Activated naive CD4-positive, alpha-beta T cell treated with anti-CD3 and anti-CD28 coated beads, Interleukin-2, amount 50 U/mL, for 24 hours (primary cell): ENCODE results near the gene SLC16A6.
"Not testable (repeated sequence)": the region's sequence is repeated elsewhere in the genome, so short reads cannot be mapped to it uniquely, and the experiment has no call there.

Source experiments
- H3K27ac Mint-ChIP-seq: one replicate; pipeline ENCODE4 v1.8.0; 2021; ENCODE audit warnings: mild to moderate bottlenecking, mixed read lengths
- H3K27me3 Mint-ChIP-seq: one replicate; pipeline ENCODE4 v1.8.0; 2021; ENCODE audit warnings: mixed read lengths
- H3K36me3 Mint-ChIP-seq: one replicate; pipeline ENCODE4 v1.8.0; 2021; ENCODE audit warnings: mixed read lengths
- H3K4me1 Mint-ChIP-seq: one replicate; pipeline ENCODE4 v1.8.0; 2021; ENCODE audit warnings: mixed read lengths
- H3K4me3 Mint-ChIP-seq: one replicate; pipeline ENCODE4 v1.8.0; 2021; ENCODE audit warnings: mild to moderate bottlenecking, mixed read lengths
- H3K9me3 Mint-ChIP-seq: one replicate; pipeline ENCODE4 v1.8.0; 2021; ENCODE audit warnings: mixed read lengths

The SLC16A6 gene, protein sequence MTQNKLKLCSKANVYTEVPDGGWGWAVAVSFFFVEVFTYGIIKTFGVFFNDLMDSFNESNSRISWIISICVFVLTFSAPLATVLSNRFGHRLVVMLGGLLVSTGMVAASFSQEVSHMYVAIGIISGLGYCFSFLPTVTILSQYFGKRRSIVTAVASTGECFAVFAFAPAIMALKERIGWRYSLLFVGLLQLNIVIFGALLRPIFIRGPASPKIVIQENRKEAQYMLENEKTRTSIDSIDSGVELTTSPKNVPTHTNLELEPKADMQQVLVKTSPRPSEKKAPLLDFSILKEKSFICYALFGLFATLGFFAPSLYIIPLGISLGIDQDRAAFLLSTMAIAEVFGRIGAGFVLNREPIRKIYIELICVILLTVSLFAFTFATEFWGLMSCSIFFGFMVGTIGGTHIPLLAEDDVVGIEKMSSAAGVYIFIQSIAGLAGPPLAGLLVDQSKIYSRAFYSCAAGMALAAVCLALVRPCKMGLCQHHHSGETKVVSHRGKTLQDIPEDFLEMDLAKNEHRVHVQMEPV

GRCh38 chr17:68290955-68291835 is at the start of gene SLC16A6, which contains the start of gene ARSG:
Gene SLC16A6, minus strand, starts transcription at chr17:68291127. Its CDS starts 12,807 bp downstream, at chr17:68278320.
Gene ARSG, plus strand, starts transcription at chr17:68291495. Its CDS starts 15,999 bp downstream, at chr17:68307494.
- Mint-ChIP-seq H3K36me3 (peaks cover 2% of the 10 kb centered on the region), H3K4me3 (peak within 1 kb of the TSS; percentile 99), H3K27ac (peak within 1 kb of the TSS; percentile 99), H3K9me3 (no peaks in the 10 kb centered on the region), H3K27me3 (no peaks in the 10 kb centered on the region), H3K4me1 (peaks cover 63% of the 10 kb centered on the region)

DNA sequence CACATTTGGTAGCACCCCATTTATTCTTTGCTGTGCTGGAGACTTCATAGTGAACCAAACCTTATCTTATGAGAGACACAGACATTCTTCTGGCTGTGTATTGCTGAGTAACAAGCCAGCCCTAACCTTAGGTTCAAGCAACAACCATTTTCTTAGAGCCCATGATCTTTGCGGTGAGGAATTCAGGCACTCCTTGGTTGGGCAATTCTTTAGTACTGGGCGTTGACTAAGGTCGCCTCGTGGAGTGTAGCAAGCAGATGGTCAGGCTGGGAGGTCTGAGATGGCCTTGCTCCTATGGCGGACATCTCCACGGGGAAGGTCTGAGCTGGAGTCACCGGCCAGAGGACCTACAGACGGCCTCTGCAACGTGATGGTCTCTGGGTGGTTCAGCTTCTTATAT is 43.5 kb upstream of the SLC16A6 start:
- Mint-ChIP-seq H3K4me3 (no peak overlapping the region), H3K27ac (no peak overlapping the region), H3K36me3 (peaks cover 4% of the 10 kb centered on the region), H3K27me3 (no peaks in the 10 kb centered on the region), H3K9me3 (no peaks in the 10 kb centered on the region), H3K4me1 (peaks cover 6% of the 10 kb centered on the region)

DNA sequence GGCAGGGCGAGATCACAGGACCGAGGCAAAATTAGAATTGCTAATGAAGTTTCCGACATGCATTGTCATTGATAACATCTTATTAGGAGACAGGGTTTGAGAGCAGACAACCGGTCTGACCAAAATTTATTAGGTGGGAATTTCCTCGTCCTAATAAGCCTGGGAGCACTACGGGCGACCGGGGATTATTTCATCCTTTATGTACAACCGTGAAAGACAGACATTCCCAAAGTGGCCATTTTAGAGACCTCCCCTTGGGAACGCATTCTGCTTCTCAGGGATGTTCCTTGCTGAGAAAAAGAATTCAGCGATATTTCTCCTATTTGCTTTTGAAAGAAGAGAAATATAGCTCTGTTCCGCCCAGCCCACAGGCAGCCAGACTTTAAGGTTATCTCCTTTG is 41.0 kb upstream of the SLC16A6 start:
- H3K36me3 Mint-ChIP-seq, H3K4me1 Mint-ChIP-seq, H3K27ac Mint-ChIP-seq: not testable (repeated sequence)

DNA sequence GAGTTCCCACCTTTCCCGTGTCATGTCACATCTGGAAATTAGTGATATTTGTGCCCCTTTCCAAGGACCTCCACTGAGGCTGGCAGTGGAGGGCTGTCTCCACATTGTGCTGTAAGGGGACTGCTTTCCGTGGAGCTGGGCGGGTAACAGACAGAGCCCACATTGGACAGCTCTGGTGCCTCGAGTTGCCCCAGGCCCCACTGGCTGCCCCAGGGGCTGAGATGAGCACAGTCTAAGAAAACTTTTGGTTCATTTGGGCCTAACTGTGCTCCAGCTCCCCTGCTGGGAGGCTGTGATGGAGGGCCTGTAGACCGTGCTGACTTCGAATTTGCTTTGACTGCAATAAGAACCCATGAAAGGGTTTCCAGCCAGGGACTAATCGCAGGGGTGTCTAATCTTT is 38.4 kb upstream of the SLC16A6 start:
- H3K27ac Mint-ChIP-seq: no peak overlapping the region
- H3K4me1 Mint-ChIP-seq: peaks cover 11% of the 10 kb centered on the region
- H3K36me3 Mint-ChIP-seq: peaks cover 4% of the 10 kb centered on the region
- H3K4me3 Mint-ChIP-seq: no peak overlapping the region
- H3K9me3 Mint-ChIP-seq: no peaks in the 10 kb centered on the region
- H3K27me3 Mint-ChIP-seq: no peaks in the 10 kb centered on the region

More for the DNA sequence above, 41.0 kb upstream of the SLC16A6 start:
- not testable (repeated sequence) for H3K27me3 Mint-ChIP-seq, H3K9me3 Mint-ChIP-seq, H3K4me3 Mint-ChIP-seq

GRCh38 chr17:68328676-68329075 is 37.7 kb upstream of the SLC16A6 start:
- Mint-ChIP-seq H3K4me3 (no peak overlapping the region), H3K4me1 (peaks cover 15% of the 10 kb centered on the region), H3K27ac (no peak overlapping the region), H3K36me3 (peaks cover 4% of the 10 kb centered on the region), H3K9me3 (no peaks in the 10 kb centered on the region), H3K27me3 (no peaks in the 10 kb centered on the region)

- peaks cover 4% of the 10 kb centered on the region for H3K36me3 Mint-ChIP-seq
These were observed 37.1 kb upstream of the SLC16A6 start for GRCh38 chr17:68327823-68328557.

DNA sequence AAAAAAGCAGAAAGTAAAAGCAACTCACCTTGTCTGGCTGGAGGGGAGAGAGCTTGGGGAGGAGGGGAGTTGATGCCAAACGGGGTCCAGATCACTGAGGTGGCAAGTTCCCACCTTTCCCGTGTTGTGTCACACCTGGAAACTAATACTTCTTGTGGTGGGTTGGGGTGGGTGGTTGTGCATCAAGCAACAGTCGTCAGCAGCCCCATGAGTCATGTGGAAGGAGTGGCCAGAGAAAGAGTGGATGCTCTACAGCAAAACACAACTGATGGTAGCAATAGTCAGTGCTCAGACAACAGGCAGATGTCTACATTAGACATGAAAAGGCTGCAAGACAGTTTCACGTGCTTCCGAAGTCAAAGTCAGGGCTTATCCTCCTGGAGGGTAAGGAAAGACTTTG is 35.8 kb upstream of the SLC16A6 start:
- Mint-ChIP-seq H3K27me3 (no peaks in the 10 kb centered on the region), H3K4me3 (no peak overlapping the region), H3K4me1 (peaks cover 19% of the 10 kb centered on the region), H3K27ac (no peak overlapping the region), H3K9me3 (no peaks in the 10 kb centered on the region), H3K36me3 (peaks cover 2% of the 10 kb centered on the region)

More at GRCh38 chr17:68327823-68328557, 37.1 kb upstream of the SLC16A6 start:
- no peak overlapping the region for H3K27ac Mint-ChIP-seq
- no peaks in the 10 kb centered on the region for H3K27me3 Mint-ChIP-seq
- no peaks in the 10 kb centered on the region for H3K9me3 Mint-ChIP-seq
- H3K4me1 Mint-ChIP-seq: peaks cover 19% of the 10 kb centered on the region
- H3K4me3 Mint-ChIP-seq: no peak overlapping the region

DNA sequence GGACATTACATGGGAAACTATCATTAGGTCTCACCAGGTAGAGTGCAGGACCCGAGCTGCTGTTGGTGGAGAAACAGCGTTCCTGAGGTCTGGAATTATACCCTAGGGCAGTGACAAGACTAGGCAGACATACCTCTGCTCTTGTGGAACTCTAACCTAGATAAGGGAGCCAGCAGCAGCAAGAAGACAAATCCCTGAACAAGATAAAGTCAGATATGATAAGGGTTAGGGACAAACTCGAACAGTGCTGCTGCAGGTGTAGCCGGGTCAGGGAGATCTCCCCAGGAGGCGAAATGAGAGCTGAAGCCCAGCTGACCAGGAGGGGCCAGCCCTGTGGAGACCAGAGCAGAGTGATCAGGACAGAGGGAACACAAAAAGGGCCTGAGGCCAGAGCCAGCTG is 35.0 kb upstream of the SLC16A6 start:
- H3K9me3 Mint-ChIP-seq: no peaks in the 10 kb centered on the region
- H3K27me3 Mint-ChIP-seq: no peaks in the 10 kb centered on the region
- no peak overlapping the region for H3K27ac Mint-ChIP-seq
- H3K4me1 Mint-ChIP-seq: peaks cover 19% of the 10 kb centered on the region
- H3K4me3 Mint-ChIP-seq: no peak overlapping the region
- H3K36me3 Mint-ChIP-seq: peaks cover 2% of the 10 kb centered on the region

DNA sequence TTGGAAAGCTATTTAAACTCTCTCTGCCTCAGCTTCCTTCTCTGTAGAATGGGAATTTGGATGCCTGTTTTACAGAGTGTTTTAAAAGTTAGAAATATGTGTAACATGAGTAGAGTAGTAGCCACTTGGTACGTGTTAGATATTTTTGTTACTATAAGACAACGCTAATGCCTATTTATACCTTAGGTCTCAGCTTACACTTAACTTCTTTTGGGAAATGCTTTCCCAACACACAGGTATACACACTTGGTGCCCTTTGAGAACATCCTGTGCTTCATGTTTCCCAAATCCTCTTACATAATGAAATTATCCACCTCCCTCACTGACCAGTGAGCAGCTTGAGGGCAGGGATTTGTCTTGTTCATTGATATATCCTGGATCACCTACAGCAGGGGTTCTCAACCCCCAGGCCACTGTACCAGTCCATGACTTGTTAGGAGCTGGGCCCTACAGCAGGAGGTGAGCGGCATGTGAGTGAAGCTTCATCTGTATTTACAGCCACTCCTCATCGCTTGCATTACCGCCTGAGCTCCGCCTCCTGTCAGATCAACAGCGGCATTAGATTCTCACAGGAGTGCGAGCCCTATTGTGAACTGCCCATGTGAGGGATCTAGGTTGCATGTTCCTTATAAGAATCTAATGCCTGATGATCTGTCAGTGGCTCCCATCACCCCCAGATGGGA is 33.9 kb upstream of the SLC16A6 start:
- H3K27me3 Mint-ChIP-seq: no peaks in the 10 kb centered on the region
- peaks cover 2% of the 10 kb centered on the region for H3K36me3 Mint-ChIP-seq
- peaks cover 24% of the 10 kb centered on the region for H3K4me1 Mint-ChIP-seq
- no peak overlapping the region for H3K4me3 Mint-ChIP-seq
- H3K9me3 Mint-ChIP-seq: no peaks in the 10 kb centered on the region
- no peak overlapping the region for H3K27ac Mint-ChIP-seq

DNA sequence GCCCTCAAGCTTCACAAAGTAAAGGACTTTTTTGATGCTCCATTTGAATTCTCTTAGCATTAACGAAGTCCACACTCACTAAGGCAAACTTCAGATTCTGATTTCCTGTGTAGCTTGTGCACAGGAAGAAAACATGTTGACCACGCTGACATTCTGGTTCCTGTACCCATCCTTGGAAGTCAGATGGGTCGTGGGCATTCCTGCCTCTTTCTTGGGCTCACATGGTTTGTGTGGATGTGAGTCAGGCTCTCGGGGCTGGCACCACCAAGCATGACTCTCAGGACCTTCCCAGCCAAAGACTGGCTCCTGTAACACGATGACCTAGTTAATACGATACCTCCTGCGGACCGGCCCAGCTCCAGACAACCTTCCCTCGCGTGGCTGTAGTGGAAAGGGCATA is 33.2 kb upstream of the SLC16A6 start:
- Mint-ChIP-seq H3K9me3 (no peaks in the 10 kb centered on the region), H3K27me3 (no peaks in the 10 kb centered on the region), H3K36me3 (peaks cover 2% of the 10 kb centered on the region), H3K27ac (no peak overlapping the region), H3K4me1 (peaks cover 24% of the 10 kb centered on the region), H3K4me3 (peak overlapping the region; percentile 15)

DNA sequence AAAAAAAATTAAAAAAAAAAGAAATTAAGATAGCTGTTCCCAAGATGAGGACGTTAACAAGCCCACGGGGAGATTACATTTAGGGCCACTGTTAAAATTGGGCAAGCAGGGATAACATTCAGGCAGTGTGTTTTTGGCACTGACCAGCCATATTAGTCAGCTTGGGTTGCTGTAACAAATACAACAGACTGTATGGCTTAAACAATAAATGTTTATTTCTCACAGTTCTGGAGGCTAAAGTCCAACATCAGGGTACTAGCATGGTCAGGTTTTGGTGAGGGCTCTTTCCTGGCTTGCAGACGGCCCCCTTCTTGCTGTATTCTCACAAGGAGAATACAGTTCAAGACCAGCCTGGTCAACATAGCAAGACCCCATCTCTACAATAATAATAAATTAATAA is 31.7 kb upstream of the SLC16A6 start:
- Mint-ChIP-seq H3K27ac (no peak overlapping the region), H3K4me3 (no peak overlapping the region), H3K27me3 (no peaks in the 10 kb centered on the region), H3K4me1 (peaks cover 24% of the 10 kb centered on the region), H3K9me3 (no peaks in the 10 kb centered on the region), H3K36me3 (peaks cover 2% of the 10 kb centered on the region)

- no peak overlapping the region for H3K4me3 Mint-ChIP-seq
- no peak overlapping the region for H3K27ac Mint-ChIP-seq
- no peaks in the 10 kb centered on the region for H3K9me3 Mint-ChIP-seq
- H3K36me3 Mint-ChIP-seq: peaks cover 2% of the 10 kb centered on the region
- peaks cover 30% of the 10 kb centered on the region for H3K4me1 Mint-ChIP-seq
- H3K27me3 Mint-ChIP-seq: no peaks in the 10 kb centered on the region
These were observed 30.6 kb upstream of the SLC16A6 start for GRCh38 chr17:68321556-68321954.

GRCh38 chr17:68320943-68321555 is 30.1 kb upstream of the SLC16A6 start:
- H3K36me3 Mint-ChIP-seq: peaks cover 2% of the 10 kb centered on the region
- H3K27ac Mint-ChIP-seq: no peak overlapping the region
- no peaks in the 10 kb centered on the region for H3K9me3 Mint-ChIP-seq
- H3K4me1 Mint-ChIP-seq: peaks cover 34% of the 10 kb centered on the region
- no peak overlapping the region for H3K4me3 Mint-ChIP-seq
- H3K27me3 Mint-ChIP-seq: no peaks in the 10 kb centered on the region

GRCh38 chr17:68320311-68320865 is 29.5 kb upstream of the SLC16A6 start:
- H3K36me3 Mint-ChIP-seq: peaks cover 2% of the 10 kb centered on the region
- no peak overlapping the region for H3K27ac Mint-ChIP-seq
- H3K27me3 Mint-ChIP-seq: no peaks in the 10 kb centered on the region
- peaks cover 37% of the 10 kb centered on the region for H3K4me1 Mint-ChIP-seq
- no peak overlapping the region for H3K4me3 Mint-ChIP-seq
- H3K9me3 Mint-ChIP-seq: no peaks in the 10 kb centered on the region
